Measurements from ENCODE around the gene TBCEL.
"Not testable (repeated sequence)": the region's sequence is repeated elsewhere in the genome, so short reads cannot be mapped to it uniquely, and the experiment has no call there.

Gene TBCEL

GRCh38 chr11:121109471-121109870 is 85.6 kb downstream of the TBCEL start:
- no peak for DNase-seq

- DNase-seq: no peak
Measured at GRCh38 chr11:121109916-121110586, 86.1 kb downstream of the TBCEL start.

- no peak for DNase-seq
Measured at GRCh38 chr11:121110871-121111724, 87.2 kb downstream of the TBCEL start.

GRCh38 chr11:121112498-121113455 is 88.9 kb downstream of the TBCEL start:
- DNase-seq: peak; percentile 39 to 63

- DNase-seq: no peak
Measured at GRCh38 chr11:121113611-121114010, 89.7 kb downstream of the TBCEL start.

GRCh38 chr11:121115024-121115423 is 91.1 kb downstream of the TBCEL start:
- not testable (repeated sequence) for DNase-seq

GRCh38 chr11:121117788-121118187 is 93.9 kb downstream of the TBCEL start:
- no peak for DNase-seq

- DNase-seq: no peak
Measured at GRCh38 chr11:121119440-121119839, 95.5 kb downstream of the TBCEL start.

- no peak for DNase-seq
Measured at GRCh38 chr11:121122328-121122727, 98.4 kb downstream of the TBCEL start.

- DNase-seq: no peak
Measured at GRCh38 chr11:121123496-121124069, 99.7 kb downstream of the TBCEL start.

GRCh38 chr11:121127809-121128208 is 103.9 kb downstream of the TBCEL start:
- no peak for DNase-seq

- DNase-seq: no peak
Measured at GRCh38 chr11:121129362-121130340, 105.7 kb downstream of the TBCEL start.

- no peak for DNase-seq
Measured at GRCh38 chr11:121131656-121132055, 107.8 kb downstream of the TBCEL start.

- no peak for DNase-seq
Measured at GRCh38 chr11:121132211-121132976, 108.5 kb downstream of the TBCEL start.

- no peak for DNase-seq
Measured at GRCh38 chr11:121134741-121135312, 110.9 kb downstream of the TBCEL start.

GRCh38 chr11:121137005-121137404 is 113.1 kb downstream of the TBCEL start:
- no peak for DNase-seq

- no peak for DNase-seq
Measured at GRCh38 chr11:121138259-121138658, 114.4 kb downstream of the TBCEL start.

GRCh38 chr11:121140369-121140768 is 116.5 kb downstream of the TBCEL start:
- no peak for DNase-seq

Data from inflammatory macrophage treated with lipopolysaccharide for 1 hour (primary cell).